Bone marrow (tissue), 2 donors: ENCODE results near the gene ELFN1.
"Not testable (repeated sequence)": the region's sequence is repeated elsewhere in the genome, so short reads cannot be mapped to it uniquely, and the experiment has no call there.

Source experiments
- DNase-seq, 2 donors: peaks; one replicate each; lab custom pipeline; 2025; lab: John Stamatoyannopoulos, UW

Gene ELFN1

GRCh38 chr7:1709281-1709680, 39.2 kb downstream of the ELFN1 start:
- no peak for DNase-seq

- DNase-seq = no peak
Measured at GRCh38 chr7:1709900-1710299, 39.8 kb downstream of the ELFN1 start.

GRCh38 chr7:1710936-1711335, 40.9 kb downstream of the ELFN1 start:
- no peak for DNase-seq

DNA sequence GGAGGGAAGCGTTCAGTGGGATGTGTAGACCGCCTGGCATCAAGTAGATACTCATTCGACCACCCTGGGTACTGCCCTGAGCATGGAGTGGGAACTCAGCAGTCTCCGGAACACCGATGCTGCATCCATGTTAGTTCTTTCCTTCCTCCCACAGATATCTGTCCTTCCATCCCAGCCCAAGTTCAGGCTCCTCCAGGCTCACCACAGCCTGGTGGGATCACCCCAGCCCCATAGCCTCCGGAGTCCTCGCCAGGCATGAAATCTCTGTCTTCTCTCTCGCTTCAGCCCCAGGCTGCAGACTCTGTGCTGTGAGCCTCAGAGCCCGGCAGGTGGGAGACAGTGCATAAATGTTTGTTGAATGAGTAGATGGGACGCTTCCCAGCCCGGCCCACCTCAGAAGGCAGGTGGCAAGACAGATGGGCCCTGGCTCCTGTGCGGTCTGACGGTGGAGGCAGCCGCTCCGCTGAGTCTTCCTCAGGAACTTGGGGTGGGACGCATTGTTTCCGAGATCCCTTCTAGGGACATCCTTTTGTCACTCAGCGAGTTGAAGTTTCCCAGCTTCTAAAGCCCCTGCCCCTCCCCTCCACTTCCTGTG, 42.9 kb downstream of the ELFN1 start:
- no peak for DNase-seq

GRCh38 chr7:1713502-1714484, 43.7 kb downstream of the ELFN1 start:
- no peak for DNase-seq

GRCh38 chr7:1714583-1715330, 44.7 kb downstream of the ELFN1 start:
- DNase-seq = no peak

- DNase-seq = no peak
Measured at GRCh38 chr7:1715331-1715625, 45.2 kb downstream of the ELFN1 start.

- DNase-seq = no peak
Measured at GRCh38 chr7:1715671-1716074, 45.6 kb downstream of the ELFN1 start.

GRCh38 chr7:1716263-1717094, 46.4 kb downstream of the ELFN1 start:
- DNase-seq = no peak

DNA sequence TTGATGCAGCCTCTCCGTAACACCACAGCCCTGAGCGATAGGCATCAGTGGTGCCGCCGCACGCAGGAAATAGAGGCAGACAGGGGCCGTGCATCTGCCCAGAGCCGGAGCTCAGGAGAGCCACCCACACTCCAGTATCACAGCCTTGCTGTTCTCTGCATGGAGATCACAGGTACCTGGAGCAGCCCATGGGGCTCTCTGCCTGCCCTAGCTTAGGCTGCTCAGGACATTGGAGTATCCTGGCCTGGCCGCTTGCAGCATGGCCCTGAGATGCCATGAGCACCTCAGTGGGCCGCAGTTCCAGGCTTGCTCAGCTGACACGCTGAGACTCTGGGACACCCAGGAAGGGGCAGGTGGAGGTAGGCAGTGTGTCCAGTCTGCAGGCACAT, 47.0 kb downstream of the ELFN1 start:
- no peak for DNase-seq

GRCh38 chr7:1717903-1718676, 48.0 kb downstream of the ELFN1 start:
- DNase-seq = no peak

GRCh38 chr7:1718850-1719249, 48.8 kb downstream of the ELFN1 start:
- not testable (repeated sequence) for DNase-seq

DNA sequence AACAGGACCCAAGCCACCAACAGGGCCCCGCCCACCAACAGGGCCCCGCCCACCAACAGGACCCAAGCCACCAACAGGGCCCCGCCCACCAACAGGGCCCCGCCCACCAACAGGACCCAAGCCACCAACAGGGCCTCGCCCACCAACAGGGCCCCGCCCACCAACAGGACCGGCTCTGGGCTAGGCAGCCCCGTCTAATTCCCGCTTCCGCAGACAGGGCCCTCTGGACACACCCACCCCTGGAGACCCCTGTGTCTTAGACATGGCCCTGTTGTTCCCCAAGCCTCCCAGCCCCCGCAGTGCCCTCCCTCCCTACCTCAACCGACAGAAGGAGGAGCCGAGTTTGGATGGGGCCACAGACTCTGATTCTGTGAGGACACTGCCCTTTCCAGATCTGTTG, 49.2 kb downstream of the ELFN1 start:
- not testable (repeated sequence) for DNase-seq

DNA sequence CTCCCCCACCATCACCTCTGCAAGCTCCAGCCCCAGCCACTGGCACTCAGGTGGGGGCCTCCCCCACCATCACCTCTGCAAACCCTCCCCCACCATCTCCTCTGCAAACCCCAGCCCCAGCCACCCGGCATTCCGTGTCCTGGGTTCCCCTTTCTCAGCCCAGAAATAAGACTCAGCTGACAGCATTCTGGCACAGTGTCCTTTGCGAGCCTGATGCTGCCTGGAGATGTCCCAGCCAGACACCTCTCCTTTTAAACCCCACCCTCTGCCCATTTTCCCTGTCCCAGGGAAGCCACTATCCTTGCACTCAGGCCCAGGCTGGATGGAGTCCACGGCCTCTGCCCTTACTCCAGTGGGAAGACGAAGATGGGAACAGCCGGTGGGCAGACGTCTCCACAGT, 49.8 kb downstream of the ELFN1 start:
- no peak for DNase-seq

DNA sequence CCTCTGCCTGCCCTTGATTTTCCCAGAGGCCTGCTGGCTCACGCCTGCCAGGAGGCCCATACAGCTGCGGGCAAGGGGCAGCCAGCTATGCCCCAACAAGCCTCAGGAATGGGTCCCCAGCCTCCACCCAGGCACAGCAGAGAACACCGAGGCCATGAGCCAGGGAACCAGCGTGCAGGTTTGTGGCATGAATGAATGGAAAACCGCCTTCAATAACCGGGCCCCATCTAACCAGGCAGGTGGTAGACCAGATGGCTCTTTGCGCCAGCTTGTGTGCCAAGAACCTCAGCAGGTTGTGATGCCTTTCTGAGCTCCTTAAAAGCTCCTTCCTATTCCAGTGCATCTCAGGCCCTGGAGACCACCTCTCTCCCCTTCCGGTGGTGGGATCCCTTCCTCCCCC, 50.2 kb downstream of the ELFN1 start:
- no peak for DNase-seq

DNA sequence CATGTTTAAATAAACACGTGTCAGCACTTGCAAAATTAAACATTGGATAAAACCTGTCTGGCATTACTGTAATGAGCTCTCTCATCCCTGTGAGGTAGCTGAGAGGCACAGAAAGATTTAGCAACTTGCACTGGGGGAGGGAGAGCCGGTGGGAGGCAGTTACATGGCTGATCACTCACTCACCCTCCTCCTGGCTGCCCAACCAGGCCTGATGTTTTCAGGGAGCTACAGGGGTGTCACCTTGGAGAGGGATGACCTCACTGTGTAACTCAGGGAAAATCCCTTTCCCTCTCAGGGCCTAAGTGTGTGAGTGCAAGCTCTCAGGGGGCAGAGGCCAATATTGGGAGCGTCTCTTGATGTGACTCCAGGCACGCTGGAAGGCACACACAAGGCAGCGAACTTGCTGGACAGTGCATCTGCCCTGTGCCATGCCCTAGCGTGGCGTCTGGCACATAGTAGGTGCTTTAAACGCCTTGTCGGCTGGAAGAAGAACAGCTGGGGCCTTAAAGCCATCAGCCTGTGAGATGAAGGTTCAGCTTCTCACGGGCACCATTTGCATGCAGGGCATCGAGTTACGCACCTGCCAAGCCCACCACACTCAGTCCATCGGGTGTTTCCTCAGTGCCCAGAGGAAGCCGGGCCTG, 51.1 kb downstream of the ELFN1 start:
- DNase-seq = no peak

DNA sequence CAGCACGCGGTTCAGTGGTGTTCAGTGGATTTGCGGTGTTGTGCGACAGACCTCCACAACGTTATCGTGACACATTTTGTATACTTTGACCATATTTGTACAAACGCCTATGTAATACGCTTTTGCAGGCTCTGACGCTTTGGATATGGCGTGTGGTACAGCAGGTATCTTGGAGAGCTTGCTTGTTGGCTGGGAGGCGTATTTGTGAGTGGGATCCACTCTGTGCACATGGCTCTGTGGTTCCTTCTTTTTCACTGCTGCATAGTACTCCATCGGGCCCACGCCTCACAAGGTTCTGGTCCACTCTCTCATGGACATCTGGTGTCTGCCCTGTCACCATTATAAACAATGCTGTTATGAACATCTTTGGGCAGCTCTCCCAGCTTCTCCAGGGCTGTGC, 53.2 kb downstream of the ELFN1 start:
- no peak for DNase-seq

DNA sequence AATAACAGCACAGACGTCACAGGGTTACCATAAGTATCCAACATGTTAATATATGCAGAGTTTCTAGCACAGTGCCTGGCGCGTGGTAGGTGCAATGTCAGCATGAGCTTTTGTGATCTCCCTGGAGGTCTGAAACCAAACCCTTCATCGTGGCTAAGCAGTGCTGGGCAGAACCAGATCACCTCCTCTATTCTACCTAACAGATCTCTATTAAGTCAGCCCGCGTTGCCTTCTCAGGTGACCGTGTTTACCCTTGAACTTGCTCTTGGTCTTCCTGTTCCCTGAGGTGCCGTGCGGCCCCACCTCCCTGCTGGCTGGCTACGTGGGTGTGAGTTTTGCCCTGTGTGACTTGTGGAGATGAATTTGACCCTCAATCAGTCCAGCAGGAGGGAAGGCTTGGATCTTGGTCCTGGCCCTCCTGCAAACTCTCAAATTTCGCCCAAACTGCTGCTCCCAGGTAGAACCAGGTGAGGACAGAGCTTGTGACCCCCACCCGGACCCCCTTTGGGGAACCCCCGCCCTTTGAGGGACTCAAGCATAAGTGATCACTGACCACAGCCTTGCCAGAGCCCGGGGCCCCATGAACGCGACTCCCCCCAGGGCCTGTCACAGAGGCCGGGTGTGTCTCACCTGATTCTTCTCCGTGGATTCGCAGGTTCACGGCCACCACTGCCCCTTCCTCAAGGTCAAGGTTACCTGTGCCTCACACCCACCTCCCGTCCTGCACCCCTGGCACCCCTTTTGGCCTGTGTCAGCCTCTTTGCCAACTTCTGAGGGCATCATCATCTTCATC, 54.2 kb downstream of the ELFN1 start:
- no peak for DNase-seq

GRCh38 chr7:1725199-1725690, 55.2 kb downstream of the ELFN1 start:
- DNase-seq = no peak
